ENCODE measurements around the gene PLCH2.

PLCH2 gene

GRCh38 chr1:2515763-2516080 lies 39.6 kb downstream of the PLCH2 start:
- DNase-seq (ENCODE audit: low read depth): no peak

GRCh38 chr1:2516124-2516523 lies 40.0 kb downstream of the PLCH2 start:
- DNase-seq (ENCODE audit: low read depth): no peak

GRCh38 chr1:2516946-2517345 lies 40.9 kb downstream of the PLCH2 start:
- no peak for DNase-seq (ENCODE audit: low read depth)

GRCh38 chr1:2517966-2518365 lies 41.9 kb downstream of the PLCH2 start:
- no peak for DNase-seq (ENCODE audit: low read depth)

- DNase-seq (ENCODE audit: low read depth): no peak
Measured at GRCh38 chr1:2518528-2518927, 42.4 kb downstream of the PLCH2 start.

- DNase-seq (ENCODE audit: low read depth): no peak
Measured at GRCh38 chr1:2519029-2519685, 43.1 kb downstream of the PLCH2 start.

GRCh38 chr1:2519729-2520128 lies 43.6 kb downstream of the PLCH2 start:
- DNase-seq (ENCODE audit: low read depth): no peak

- no peak for DNase-seq (ENCODE audit: low read depth)
Measured at GRCh38 chr1:2520206-2520605, 44.1 kb downstream of the PLCH2 start.

GRCh38 chr1:2520806-2521205 lies 44.7 kb downstream of the PLCH2 start:
- DNase-seq (ENCODE audit: low read depth): no peak

GRCh38 chr1:2522230-2522629 lies 46.1 kb downstream of the PLCH2 start:
- no peak for DNase-seq (ENCODE audit: low read depth)

- DNase-seq (ENCODE audit: low read depth): no peak
Measured at GRCh38 chr1:2523191-2523890, 47.3 kb downstream of the PLCH2 start.

- DNase-seq (ENCODE audit: low read depth): peak; percentile 47
Measured at GRCh38 chr1:2523891-2524609, 48.0 kb downstream of the PLCH2 start.

GRCh38 chr1:2525572-2525919 lies 49.5 kb downstream of the PLCH2 start:
- DNase-seq (ENCODE audit: low read depth): no peak

- DNase-seq (ENCODE audit: low read depth): peak; percentile 84
Measured at GRCh38 chr1:2525920-2526823, 50.1 kb downstream of the PLCH2 start, which contains the start of gene PANK4. PANK4 (minus strand) TSS chr1:2526596; CDS start chr1:2526587, 9 bp downstream.

- DNase-seq (ENCODE audit: low read depth): no peak
Measured at GRCh38 chr1:2526824-2527555, 50.9 kb downstream of the PLCH2 start.

GRCh38 chr1:2527556-2527860 lies 51.4 kb downstream of the PLCH2 start:
- DNase-seq (ENCODE audit: low read depth): no peak

GRCh38 chr1:2528016-2528415 lies 51.9 kb downstream of the PLCH2 start:
- no peak for DNase-seq (ENCODE audit: low read depth)

GRCh38 chr1:2528611-2528965 lies 52.5 kb downstream of the PLCH2 start:
- DNase-seq (ENCODE audit: low read depth): no peak

GRCh38 chr1:2528966-2529783 lies 53.1 kb downstream of the PLCH2 start:
- DNase-seq (ENCODE audit: low read depth): no peak

- no peak for DNase-seq (ENCODE audit: low read depth)
Measured at GRCh38 chr1:2529784-2530512, 53.9 kb downstream of the PLCH2 start, which contains the start of gene HES5. HES5 (minus strand) TSS chr1:2530263; CDS start chr1:2530164, 99 bp downstream.

All from activated T-helper 1 cell treated with Interleukin-2 at 50 U/mL for 16 hours (primary cell).